ENCODE measurements around the gene ZBTB2. TPM values are rescaled to one million over a fixed set of nuclear protein-coding genes. Genes with fewer than 3 reads are reported as not detected.

Gene ZBTB2
- total RNA-seq, 2 experiments from 2014 or later = 16.4 to 17.0 TPM

GRCh38 chr6:151414641-151415260, 23.4 kb upstream of the ZBTB2 start:
- ChIA-PET CTCF (ENCODE audit: unreplicated experiment) (no interaction called here), POLR2A (no interaction called here)
- no peak overlapping the region for H3K4me2 ChIP-seq (ENCODE audit: low read length)
- no peaks in the 10 kb centered on the region for H4K20me1 ChIP-seq (ENCODE audit: insufficient read depth, low read length)
- H2AFZ ChIP-seq (ENCODE audit: low read length) = no peak overlapping the region
- BruUV-seq (replicated peaks) = no TSS peak
- peaks cover 7% of the 10 kb centered on the region for H3K9me3 ChIP-seq (ENCODE audit: low read length)
- H3K27ac ChIP-seq (ENCODE audit: low read depth, low read length, poor library complexity, severe bottlenecking) = no peak overlapping the region
- intact Hi-C loops (cut with micrococcal nuclease; ENCODE audit: unreplicated experiment) = no loop called here
- H3K36me3 ChIP-seq (ENCODE audit: insufficient read depth, low read length) = peaks cover 94% of the 10 kb centered on the region
- H3K9me2 ChIP-seq (ENCODE audit: insufficient read depth, low read length) = no peaks in the 10 kb centered on the region
- H3K79me2 ChIP-seq (ENCODE audit: insufficient read depth, low read depth, low read length) = no peaks in the 10 kb centered on the region
- no peak for DNase-seq (ENCODE audit: low spot score)
- H3K4me3 ChIP-seq (ENCODE audit: low read depth, low read length, poor library complexity, severe bottlenecking) = no peak overlapping the region
- TF ChIP-seq CTCF (conservative IDR thresholded peaks at IDR 0.05; ENCODE audit: low read length) (no peak), EZH2phosphoT487 (IDR thresholded peaks at IDR 0.05; ENCODE audit: borderline replicate concordance, low read depth, low read length) (no peak)
- H3K4me1 ChIP-seq (ENCODE audit: insufficient read depth, low read length, poor library complexity, severe bottlenecking) = no peaks in the 10 kb centered on the region

DNA sequence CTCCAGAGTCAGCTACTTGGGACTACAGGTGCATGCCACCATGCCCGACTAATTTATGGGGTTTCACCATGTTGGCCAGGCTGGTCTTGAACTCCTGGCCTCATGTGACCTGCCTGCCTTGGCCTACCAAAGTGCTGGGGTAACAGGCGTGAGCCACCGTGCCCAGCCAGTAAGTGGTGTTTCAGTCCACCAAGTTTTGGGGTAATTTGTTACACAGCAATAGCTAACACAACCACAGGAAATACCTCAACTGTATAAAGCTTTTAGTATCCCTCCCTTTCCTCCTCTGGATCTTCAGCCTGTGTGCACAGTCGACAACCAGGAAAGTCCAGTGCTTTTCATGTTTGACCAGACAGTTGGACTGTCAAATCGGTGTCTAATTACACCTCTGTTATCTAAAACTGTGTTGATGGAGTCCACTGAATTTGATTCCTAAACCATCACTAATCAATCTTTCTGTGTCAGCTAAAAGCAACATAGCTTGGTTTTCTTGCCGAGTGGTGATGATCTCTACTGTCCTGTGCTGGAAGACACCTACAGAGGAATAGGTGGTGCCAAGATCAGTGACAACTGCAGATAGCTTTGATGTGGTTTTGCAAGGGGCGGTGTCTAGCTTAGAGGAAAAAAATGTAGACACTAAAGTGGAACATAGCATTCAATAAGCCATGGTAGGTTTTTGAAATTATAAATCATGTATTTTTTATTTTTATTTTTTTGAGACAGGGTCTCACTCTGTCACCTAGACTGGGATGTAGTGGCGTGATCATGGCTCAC, 22.2 kb upstream of the ZBTB2 start:
- Histone ChIP-seq H3K79me2 (ENCODE audit: insufficient read depth, low read depth, low read length) (no peaks in the 10 kb centered on the region), H3K36me3 (ENCODE audit: insufficient read depth, low read length) (peaks cover 95% of the 10 kb centered on the region), H3K4me3 (ENCODE audit: low read depth, low read length, poor library complexity, severe bottlenecking) (no peak overlapping the region), H2AFZ (ENCODE audit: low read length) (no peak overlapping the region), H3K9me3 (ENCODE audit: low read length) (peaks cover 7% of the 10 kb centered on the region), H3K4me1 (ENCODE audit: insufficient read depth, low read length, poor library complexity, severe bottlenecking) (peaks cover 4% of the 10 kb centered on the region), H3K27ac (ENCODE audit: low read depth, low read length, poor library complexity, severe bottlenecking) (no peak overlapping the region), H3K9me2 (ENCODE audit: insufficient read depth, low read length) (no peaks in the 10 kb centered on the region), H4K20me1 (ENCODE audit: insufficient read depth, low read length) (no peaks in the 10 kb centered on the region), H3K4me2 (ENCODE audit: low read length) (no peak overlapping the region)
- ChIA-PET POLR2A (interaction anchor here (0.5 to 1.2 kb wide), 5 partner anchors 23 to 55 kb away, joined by 3 to 7 read pairs (median 4); partner anchors contain the start of gene RMND1), CTCF (ENCODE audit: unreplicated experiment) (no interaction called here)
- no peak for TF ChIP-seq CTCF (conservative IDR thresholded peaks at IDR 0.05; ENCODE audit: low read length)
- no peak for TF ChIP-seq EZH2phosphoT487 (IDR thresholded peaks at IDR 0.05; ENCODE audit: borderline replicate concordance, low read depth, low read length)
- DNase-seq (ENCODE audit: low spot score) = no peak
- BruUV-seq (replicated peaks) = no TSS peak
- intact Hi-C loops (cut with micrococcal nuclease; ENCODE audit: unreplicated experiment) = no loop called here

DNA sequence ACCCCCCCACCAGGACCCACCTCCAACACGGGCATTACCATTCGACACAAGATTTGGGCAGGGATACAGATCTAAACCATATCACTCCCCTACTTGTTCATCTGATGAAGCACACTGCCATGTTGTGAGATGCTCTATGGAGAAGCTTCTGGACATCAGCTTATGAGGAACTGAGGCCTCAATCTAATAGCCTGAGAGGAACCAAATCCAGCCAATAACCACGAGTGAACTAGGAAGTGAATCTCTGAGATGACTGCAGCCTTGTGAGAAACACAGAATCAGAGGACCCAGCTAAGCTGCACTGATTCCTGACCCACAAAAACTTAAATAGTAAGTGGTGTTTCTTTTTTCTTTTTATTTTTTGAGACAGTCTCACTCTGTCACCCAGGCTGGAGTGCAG, 21.6 kb upstream of the ZBTB2 start:
- intact Hi-C loops (cut with micrococcal nuclease; ENCODE audit: unreplicated experiment) = no loop called here
- Histone ChIP-seq H3K4me2 (ENCODE audit: low read length) (no peak overlapping the region), H3K27ac (ENCODE audit: low read depth, low read length, poor library complexity, severe bottlenecking) (no peak overlapping the region), H3K4me1 (ENCODE audit: insufficient read depth, low read length, poor library complexity, severe bottlenecking) (peaks cover 4% of the 10 kb centered on the region), H4K20me1 (ENCODE audit: insufficient read depth, low read length) (no peaks in the 10 kb centered on the region), H3K9me2 (ENCODE audit: insufficient read depth, low read length) (no peaks in the 10 kb centered on the region), H3K79me2 (ENCODE audit: insufficient read depth, low read depth, low read length) (no peaks in the 10 kb centered on the region), H3K36me3 (ENCODE audit: insufficient read depth, low read length) (peaks cover 95% of the 10 kb centered on the region), H3K4me3 (ENCODE audit: low read depth, low read length, poor library complexity, severe bottlenecking) (no peak overlapping the region), H2AFZ (ENCODE audit: low read length) (no peak overlapping the region), H3K9me3 (ENCODE audit: low read length) (peaks cover 7% of the 10 kb centered on the region)
- no peak for DNase-seq (ENCODE audit: low spot score)
- BruUV-seq (replicated peaks) = no TSS peak
- ChIA-PET POLR2A (interaction anchor here (0.5 to 1.2 kb wide), 4 partner anchors 24 to 54 kb away, joined by 3 to 7 read pairs (median 4); no protein-coding TSS in a partner anchor), CTCF (ENCODE audit: unreplicated experiment) (no interaction called here)
- TF ChIP-seq CTCF (conservative IDR thresholded peaks at IDR 0.05; ENCODE audit: low read length) = no peak
